HG02970 (cell line): ENCODE results near the gene NRM.
A peak's percentile ranks its signal among the peaks of the same experiment; 100 is the strongest.
"Not testable (repeated sequence)": the region's sequence is repeated elsewhere in the genome, so short reads cannot be mapped to it uniquely, and the experiment has no call there.

Experiments used
- ATAC-seq: cut with Tn5 transposase; IDR thresholded peaks from one replicate; pipeline ENCODE4 v1.9.1; 2021; ENCODE audit warnings: mild to moderate bottlenecking, moderate library complexity, moderate number of reproducible peaks; ENCODE audit not compliant: unreplicated experiment, low FRiP score

The NRM gene

GRCh38 chr6:30690403-30691207 is at the start of gene NRM:
Gene NRM (minus strand): TSS chr6:30690984. CDS start chr6:30690974, 10 bp downstream.
- ATAC-seq, result no peak

- no peak for ATAC-seq
Measured at GRCh38 chr6:30740540-30740870, 49.7 kb upstream of the NRM start.

GRCh38 chr6:30738532-30738931 is 47.7 kb upstream of the NRM start:
- no peak for ATAC-seq

GRCh38 chr6:30735668-30736314 is 45.0 kb upstream of the NRM start:
- no peak for ATAC-seq

GRCh38 chr6:30732237-30732943 is 41.6 kb upstream of the NRM start:
- ATAC-seq, result no peak

DNA sequence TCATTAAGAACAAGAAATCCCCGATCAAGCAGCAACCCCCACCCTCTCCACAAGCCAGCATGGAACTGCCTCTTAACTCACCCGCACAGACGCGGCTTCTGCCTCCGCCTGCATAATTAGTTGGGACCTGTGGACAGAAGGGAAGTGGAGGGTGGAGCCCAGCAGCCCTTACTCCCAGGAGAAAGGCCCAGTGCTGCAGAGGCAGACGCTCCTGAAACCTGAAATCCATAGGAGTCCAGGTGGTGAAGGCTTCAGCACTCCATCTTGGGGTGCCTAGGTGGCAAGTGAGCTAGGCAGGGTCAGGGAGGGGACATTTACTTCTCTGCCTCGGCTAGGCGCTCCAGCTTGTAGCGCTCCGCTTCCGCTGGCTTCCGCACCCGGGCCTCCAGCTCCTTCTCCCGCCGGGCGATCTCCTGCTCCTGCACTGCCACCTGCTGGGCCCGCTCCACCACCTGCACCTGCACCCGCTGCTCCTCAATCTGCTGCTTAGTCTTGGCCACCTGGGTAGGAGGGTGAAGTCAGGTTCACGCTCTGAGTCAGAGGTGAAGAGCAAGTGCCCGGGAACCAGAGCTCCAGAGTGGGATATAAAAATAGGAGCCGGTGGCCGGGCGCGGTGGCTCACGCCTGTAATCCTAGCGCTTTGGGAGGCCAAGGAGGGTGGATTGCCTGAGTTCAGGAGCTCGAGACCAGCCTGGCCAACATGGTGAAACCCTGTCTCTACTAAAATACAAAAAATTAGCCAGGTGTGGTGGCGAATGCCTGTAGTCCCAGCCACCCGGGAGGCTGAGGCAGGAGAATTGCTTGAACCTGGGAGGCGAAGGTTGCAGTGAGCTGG is 40.0 kb upstream of the NRM start:
- no peak for ATAC-seq

DNA sequence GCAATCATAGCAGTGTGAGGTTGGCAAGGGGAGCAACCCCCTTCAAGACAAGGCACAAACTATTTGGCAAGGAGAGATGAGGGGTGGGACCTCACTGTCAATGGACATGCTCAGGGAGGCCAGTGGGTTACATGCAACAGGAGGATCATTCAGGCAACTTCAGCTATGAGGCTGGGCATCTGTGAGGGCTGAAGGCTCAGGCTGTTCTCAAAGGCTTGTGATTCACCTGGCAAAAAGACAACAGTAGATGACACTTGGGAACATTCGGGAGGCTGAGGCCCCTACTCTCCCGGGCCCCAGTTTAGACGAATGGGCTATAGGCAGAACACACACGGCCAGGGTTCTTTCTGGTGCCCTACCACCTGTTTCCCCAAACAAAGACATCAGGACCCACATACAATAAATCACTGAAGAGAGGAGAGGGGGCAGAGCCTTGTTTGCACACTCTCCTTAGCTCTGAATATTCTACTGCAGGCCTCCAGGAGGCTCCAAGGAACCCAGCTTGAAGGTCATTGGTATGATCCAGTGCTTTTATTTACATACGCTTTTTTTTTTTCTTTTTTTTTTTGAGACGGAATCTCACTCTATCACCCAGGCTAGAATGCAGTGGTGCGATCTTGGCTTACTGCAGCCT is 37.3 kb upstream of the NRM start:
- no peak for ATAC-seq

- no peak for ATAC-seq
Measured at GRCh38 chr6:30726506-30727413, 36.0 kb upstream of the NRM start.

GRCh38 chr6:30725713-30726505 is 35.1 kb upstream of the NRM start:
- ATAC-seq, result no peak

DNA sequence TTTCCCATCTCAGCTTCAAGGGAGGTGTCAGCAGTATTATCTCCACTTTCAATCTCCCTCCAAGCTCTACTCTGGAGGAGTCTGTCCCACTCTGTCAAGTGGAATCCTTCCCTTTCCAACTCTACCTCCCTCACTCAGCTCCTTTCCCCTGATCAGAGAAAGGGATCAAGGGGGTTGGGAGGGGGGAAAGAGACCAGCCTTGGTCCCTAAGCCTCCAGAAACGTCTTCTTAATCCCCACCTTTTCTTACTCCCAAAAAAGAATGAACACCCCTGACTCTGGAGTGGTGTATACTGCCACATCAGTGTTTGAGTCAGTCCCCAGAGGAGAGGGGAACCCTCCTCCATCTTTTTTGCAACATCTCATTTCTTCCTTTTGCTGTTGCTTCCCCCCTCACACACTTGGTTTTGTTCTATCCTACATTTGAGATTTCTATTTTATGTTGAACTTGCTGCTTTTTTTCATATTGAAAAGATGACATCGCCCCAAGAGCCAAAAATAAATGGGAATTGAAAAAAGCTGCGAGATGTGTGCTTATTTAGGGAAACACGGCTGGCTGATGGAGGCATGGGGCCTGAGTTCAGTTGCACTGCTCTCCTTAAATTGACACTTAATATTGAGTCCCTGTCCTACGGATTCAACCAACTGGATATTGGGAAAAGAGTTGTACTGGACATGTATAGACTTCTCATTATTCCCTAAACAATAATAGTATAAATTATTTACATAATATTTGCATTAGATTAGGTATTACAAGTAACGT is 34.3 kb upstream of the NRM start:
- ATAC-seq, result no peak

- not testable (repeated sequence) for ATAC-seq
Measured at GRCh38 chr6:30723843-30724741, 33.3 kb upstream of the NRM start.

- not testable (repeated sequence) for ATAC-seq
Measured at GRCh38 chr6:30723159-30723842, 32.5 kb upstream of the NRM start.

GRCh38 chr6:30722280-30723112 is 31.7 kb upstream of the NRM start:
- ATAC-seq, result no peak

GRCh38 chr6:30722025-30722279 is 31.2 kb upstream of the NRM start:
- not testable (repeated sequence) for ATAC-seq

- peak; percentile 30 for ATAC-seq
Measured at GRCh38 chr6:30721198-30722024, 30.6 kb upstream of the NRM start.
